ENCODE data around the gene HIPK2. TPM values are rescaled to one million over a fixed set of nuclear protein-coding genes. Genes with fewer than 3 reads are reported as not detected.

Gene HIPK2
- polyA plus RNA-seq, 2 of the 4 experiments (the other 2 are of a cell fraction), result 11.3 to 12.1 TPM

GRCh38 chr7:139610595-139610994 lies 167.2 kb downstream of the HIPK2 start:
- H3K4me1 ChIP-seq, result no peaks in the 10 kb centered on the region
- 0 out of 3 replicates have a peak, but pooled peaks cover 3% of the 10 kb centered on the region for H3K9me3 ChIP-seq
- H3K4me2 ChIP-seq, result no peak overlapping the region
- H3K27ac ChIP-seq, result no peak overlapping the region
- ChIA-PET CTCF (interaction anchor here (1.4 to 1.6 kb wide), 2 partner anchors 8 to 35 kb away, joined by 3 to 4 read pairs; no protein-coding TSS in a partner anchor), POLR2A (no interaction called here)
- ATAC-seq (no peak), DNase-seq (ENCODE audit: low read depth in 1 of 2, low spot score in 1 of 2) (no peak), FAIRE-seq (no peak)
- TF ChIP-seq JUNB (IDR thresholded peaks at IDR 0.05) (no peak), TFCP2L1 (CRISPR knock-in tag; IDR thresholded peaks at IDR 0.05) (no peak), CHD4 (IDR thresholded peaks at IDR 0.05; ENCODE audit: borderline replicate concordance) (no peak), NR3C1 (IDR thresholded peaks at IDR 0.05) (no peak), EHF (CRISPR knock-in tag; IDR thresholded peaks at IDR 0.05) (no peak), CTCF (IDR thresholded peaks at IDR 0.05) (no peak), RCOR1 (IDR thresholded peaks at IDR 0.05; ENCODE audit: low read depth, low read length) (no peak), HDAC2 (IDR thresholded peaks at IDR 0.05) (no peak), MAX (IDR thresholded peaks at IDR 0.05) (no peak), BCL3 (IDR thresholded peaks at IDR 0.05) (no peak), ZNF302 (CRISPR knock-in tag; IDR thresholded peaks at IDR 0.05) (no peak), MAFK (IDR thresholded peaks at IDR 0.05; ENCODE audit: partially characterized antibody) (no peak), SMC3 (IDR thresholded peaks at IDR 0.05) (no peak), RARB (CRISPR knock-in tag; IDR thresholded peaks at IDR 0.05) (no peak), HEYL (CRISPR knock-in tag; IDR thresholded peaks at IDR 0.05) (no peak), ATOH8 (CRISPR knock-in tag; IDR thresholded peaks at IDR 0.05; ENCODE audit: low read depth) (no peak)
- WGBS (ENCODE audit: missing lambda C conversion rate), result 90% methylated on average over 5 of the region's 5 CpGs
- H3K4me3 ChIP-seq, result no peak overlapping the region

GRCh38 chr7:139603896-139604295 lies 173.9 kb downstream of the HIPK2 start:
- H3K4me2 ChIP-seq, result no peak overlapping the region
- ChIA-PET POLR2A (no interaction called here), CTCF (interaction anchor here (1.2 to 5.7 kb wide), 7 partner anchors 13 to 402 kb away, joined by 3 to 76 read pairs (median 7); no protein-coding TSS in a partner anchor)
- H3K27ac ChIP-seq, result no peak overlapping the region
- FAIRE-seq (no peak), DNase-seq (ENCODE audit: low read depth in 1 of 2, low spot score in 1 of 2) (no peak), ATAC-seq (no peak)
- no peaks in the 10 kb centered on the region for H3K4me1 ChIP-seq
- 89% methylated on average over 5 of the region's 5 CpGs for WGBS (ENCODE audit: missing lambda C conversion rate)
- TF ChIP-seq MAX (IDR thresholded peaks at IDR 0.05) (no peak), HOXA7 (CRISPR knock-in tag; IDR thresholded peaks at IDR 0.05) (no peak), EHF (CRISPR knock-in tag; IDR thresholded peaks at IDR 0.05) (no peak), BHLHE40 (IDR thresholded peaks at IDR 0.05; ENCODE audit: low read depth, low read length) (no peak), CEBPB (IDR thresholded peaks at IDR 0.05) (no peak), HOXB13 (CRISPR knock-in tag; IDR thresholded peaks at IDR 0.05; ENCODE audit: low read depth) (no peak), PBX3 (IDR thresholded peaks at IDR 0.05) (no peak), TFCP2L1 (CRISPR knock-in tag; IDR thresholded peaks at IDR 0.05) (no peak), HEYL (CRISPR knock-in tag; IDR thresholded peaks at IDR 0.05) (no peak), FOSL2 (IDR thresholded peaks at IDR 0.05) (no peak), FOSL2 (CRISPR knock-in tag; IDR thresholded peaks at IDR 0.05) (no peak), HMGXB4 (CRISPR knock-in tag; IDR thresholded peaks at IDR 0.05; ENCODE audit: borderline replicate concordance) (no peak), HOXB5 (CRISPR knock-in tag; IDR thresholded peaks at IDR 0.05) (no peak), ZNF302 (CRISPR knock-in tag; IDR thresholded peaks at IDR 0.05) (no peak), RNF2 (IDR thresholded peaks at IDR 0.05; ENCODE audit: borderline replicate concordance, low read depth) (no peak), USF2 (IDR thresholded peaks at IDR 0.05) (no peak), HES2 (IDR thresholded peaks at IDR 0.05) (no peak)
- 0 out of 3 replicates have a peak, but pooled peaks cover 3% of the 10 kb centered on the region for H3K9me3 ChIP-seq
- H3K4me3 ChIP-seq, result no peak overlapping the region

All from A549 (cell line).